ENCODE results near the gene MEI1. TPM values are rescaled to one million over a fixed set of nuclear protein-coding genes. Genes with fewer than 3 reads are reported as not detected.

The MEI1 gene
- polyA plus RNA-seq, 1 donor (not counting 4 experiments of a cell fraction or from before 2014, with no cell fraction given) = 0.10 TPM

- H3K79me2 ChIP-seq (ENCODE audit: control insufficient read depth, insufficient read depth, low read length) = peaks cover 53% of the 10 kb centered on the region
- H4K20me1 ChIP-seq (ENCODE audit: control insufficient read depth, extremely low read depth, insufficient read depth, low read length) = no peaks in the 10 kb centered on the region
- H3K27me3 ChIP-seq (ENCODE audit: control insufficient read depth, extremely low read depth, insufficient read depth, low read length) = no peaks in the 10 kb centered on the region
- no peak overlapping the region for H3K4me3 ChIP-seq (ENCODE audit: control insufficient read depth in 2 of 3, extremely low read depth in 1 of 3, insufficient read depth in 2 of 3, low read depth in 1 of 3, low read length in 3 of 3)
- TF ChIP-seq EZH2 (IDR thresholded peaks at IDR 0.05; ENCODE audit: low read length) = no peak
- DNase-seq (ENCODE audit: low read depth, low spot score) (no peak), FAIRE-seq (no peak)
- no peaks in the 10 kb centered on the region for H3K4me1 ChIP-seq (ENCODE audit: control insufficient read depth, extremely low read depth, insufficient read depth, low read length)
- H3K4me2 ChIP-seq (ENCODE audit: control insufficient read depth, extremely low read depth, insufficient read depth, low read depth, low read length) = no peak overlapping the region
- peaks cover 25 to 31% of the 10 kb centered on the region in 2 experiments for H3K36me3 ChIP-seq (ENCODE audit: control insufficient read depth in 2 of 2, extremely low read depth in 1 of 2, insufficient read depth in 2 of 2, low read length in 2 of 2)
- no peaks in the 10 kb centered on the region for H3K9me3 ChIP-seq (ENCODE audit: control insufficient read depth, low read depth, low read length)
- dilution Hi-C loops (cut with MboI; ENCODE audit: extremely low pct_ligation_motif_present, low sequenced_read_pairs) = no loop called here
- H2AFZ ChIP-seq (ENCODE audit: control insufficient read depth, low read length) = no peak overlapping the region
- H3K9me1 ChIP-seq (ENCODE audit: control insufficient read depth, extremely low read depth, insufficient read depth, low read length) = no peaks in the 10 kb centered on the region
- H3K9ac ChIP-seq (ENCODE audit: control insufficient read depth, extremely low read depth, insufficient read depth, low read length) = no peak overlapping the region
- H3K27ac ChIP-seq (ENCODE audit: control insufficient read depth, insufficient read depth, low read length) = no peak overlapping the region
These were observed 23.2 kb upstream of the MEI1 start for GRCh38 chr22:41676134-41676533.

DNA sequence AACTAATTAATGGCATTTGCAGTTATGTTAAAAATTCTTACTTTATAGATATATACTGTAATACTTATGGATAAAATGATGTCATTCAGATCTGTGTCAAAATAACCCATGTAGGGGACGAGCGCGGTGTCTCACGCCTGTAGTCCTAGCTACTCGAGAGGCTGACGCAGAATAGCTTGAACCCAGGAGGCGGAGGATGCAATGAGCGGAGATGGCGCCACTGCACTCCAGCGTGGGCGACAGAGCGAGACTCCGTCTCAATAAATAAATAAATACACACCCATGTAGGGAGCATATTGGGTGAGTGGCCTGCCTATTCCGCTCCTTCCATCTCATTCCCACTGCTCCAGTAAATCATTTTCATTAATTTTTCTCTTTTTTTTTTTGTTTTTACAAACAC, 17.7 kb upstream of the MEI1 start:
- Histone ChIP-seq H3K9ac (ENCODE audit: control insufficient read depth, extremely low read depth, insufficient read depth, low read length) (peak overlapping the region; percentile 90), H2AFZ (ENCODE audit: control insufficient read depth, low read length) (no peak overlapping the region), H3K4me2 (ENCODE audit: control insufficient read depth, extremely low read depth, insufficient read depth, low read depth, low read length) (peak overlapping the region; percentile 64), H3K9me1 (ENCODE audit: control insufficient read depth, extremely low read depth, insufficient read depth, low read length) (no peaks in the 10 kb centered on the region), H4K20me1 (ENCODE audit: control insufficient read depth, extremely low read depth, insufficient read depth, low read length) (peaks cover 3% of the 10 kb centered on the region), H3K79me2 (ENCODE audit: control insufficient read depth, insufficient read depth, low read length) (peaks cover 85% of the 10 kb centered on the region), H3K4me1 (ENCODE audit: control insufficient read depth, extremely low read depth, insufficient read depth, low read length) (peaks cover 13% of the 10 kb centered on the region), H3K9me3 (ENCODE audit: control insufficient read depth, low read depth, low read length) (no peaks in the 10 kb centered on the region), H3K27ac (ENCODE audit: control insufficient read depth, insufficient read depth, low read length) (peak overlapping the region; percentile 84), H3K36me3 (ENCODE audit: control insufficient read depth in 2 of 2, extremely low read depth in 1 of 2, insufficient read depth in 2 of 2, low read length in 2 of 2) (peaks cover 13 to 14% of the 10 kb centered on the region in 2 experiments), H3K4me3 (ENCODE audit: control insufficient read depth in 2 of 3, extremely low read depth in 1 of 3, insufficient read depth in 2 of 3, low read depth in 1 of 3, low read length in 3 of 3) (peak overlapping the region; percentile 48 to 86 (median 63)), H3K27me3 (ENCODE audit: control insufficient read depth, extremely low read depth, insufficient read depth, low read length) (no peaks in the 10 kb centered on the region)
- dilution Hi-C loops (cut with MboI; ENCODE audit: extremely low pct_ligation_motif_present, low sequenced_read_pairs) = no loop called here
- FAIRE-seq (no peak), DNase-seq (ENCODE audit: low read depth, low spot score) (no peak)
- TF ChIP-seq, protein P1, sequence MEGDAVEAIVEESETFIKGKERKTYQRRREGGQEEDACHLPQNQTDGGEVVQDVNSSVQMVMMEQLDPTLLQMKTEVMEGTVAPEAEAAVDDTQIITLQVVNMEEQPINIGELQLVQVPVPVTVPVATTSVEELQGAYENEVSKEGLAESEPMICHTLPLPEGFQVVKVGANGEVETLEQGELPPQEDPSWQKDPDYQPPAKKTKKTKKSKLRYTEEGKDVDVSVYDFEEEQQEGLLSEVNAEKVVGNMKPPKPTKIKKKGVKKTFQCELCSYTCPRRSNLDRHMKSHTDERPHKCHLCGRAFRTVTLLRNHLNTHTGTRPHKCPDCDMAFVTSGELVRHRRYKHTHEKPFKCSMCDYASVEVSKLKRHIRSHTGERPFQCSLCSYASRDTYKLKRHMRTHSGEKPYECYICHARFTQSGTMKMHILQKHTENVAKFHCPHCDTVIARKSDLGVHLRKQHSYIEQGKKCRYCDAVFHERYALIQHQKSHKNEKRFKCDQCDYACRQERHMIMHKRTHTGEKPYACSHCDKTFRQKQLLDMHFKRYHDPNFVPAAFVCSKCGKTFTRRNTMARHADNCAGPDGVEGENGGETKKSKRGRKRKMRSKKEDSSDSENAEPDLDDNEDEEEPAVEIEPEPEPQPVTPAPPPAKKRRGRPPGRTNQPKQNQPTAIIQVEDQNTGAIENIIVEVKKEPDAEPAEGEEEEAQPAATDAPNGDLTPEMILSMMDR (optimal IDR thresholded peaks at IDR 0.05 in 1 of 3, IDR thresholded peaks at IDR 0.05 in 1 of 3, conservative IDR thresholded peaks at IDR 0.05 in 1 of 3; ENCODE audit: extremely low read depth in 1 of 3, insufficient read depth in 2 of 3, low read length in 3 of 3) = no peak
- no peak for TF ChIP-seq EZH2 (IDR thresholded peaks at IDR 0.05; ENCODE audit: low read length)
